Spleen (tissue), 11 donors: ENCODE results near the gene PLXNC1. TPM values are rescaled to one million over a fixed set of nuclear protein-coding genes. Genes with fewer than 3 reads are reported as not detected.

ENCODE experiments used
- DNase-seq: peaks from one replicate; pipeline ENCODE4 v3.0.0-alpha.2; 2020
- H3K27ac ChIP-seq, 8 donors: fragments of 200-600 bp; sonication (generic) in 7 of 8; 1 replicate in 4 of 8; 2 replicates in 4 of 8; pipeline versions ENCODE4 v1.5.0 to v1.8.0; 2016 to 2021; ENCODE audit warnings: inconsistent platforms in 4 of 8, mild to moderate bottlenecking in 4 of 8, moderate library complexity in 1 of 8
- H3K27me3 ChIP-seq, 7 donors: fragments of 200-600 bp; sonication (generic) in 6 of 7; replicated peaks in 1 of 7; 1 replicate in 4 of 7; 2 replicates in 3 of 7; pipeline versions ENCODE4 v1.5.0 to v1.8.0; 2016 to 2021; ENCODE audit warnings: inconsistent platforms in 3 of 7, mild to moderate bottlenecking in 1 of 7
- H3K36me3 ChIP-seq, 6 donors: fragments of 200-600 bp; sonication (generic) in 5 of 6; 1 replicate in 4 of 6; 2 replicates in 2 of 6; pipeline versions ENCODE4 v1.5.0 to v1.8.0; 2016 to 2021; ENCODE audit warnings: inconsistent platforms in 2 of 6
- H3K4me1 ChIP-seq, 6 donors: fragments of 200-600 bp; sonication (generic) in 5 of 6; 1 replicate in 3 of 6; 2 replicates in 3 of 6; pipeline versions ENCODE4 v1.5.0 to v1.8.0; 2016 to 2021; ENCODE audit warnings: inconsistent platforms in 3 of 6
- H3K4me3 ChIP-seq, 8 donors: fragments of 200-600 bp; sonication (generic) in 7 of 8; 1 replicate in 4 of 8; 2 replicates in 4 of 8; pipeline versions ENCODE4 v1.5.0 to v1.8.0; 2016 to 2021; ENCODE audit warnings: inconsistent platforms in 4 of 8, mild to moderate bottlenecking in 4 of 8, moderate library complexity in 2 of 8
- H3K9me3 ChIP-seq, 8 donors: fragments of 200-600 bp; sonication (generic) in 7 of 8; 1 replicate in 4 of 8; 2 replicates in 4 of 8; pipeline versions ENCODE4 v1.5.0 to v1.8.0; 2016 to 2021; ENCODE audit warnings: inconsistent platforms in 4 of 8
- CTCF ChIP-seq, 11 experiments: fragments of 200-600 bp in 7 of 11; fragments of 450-650 bp in 4 of 11; sonication (generic) in 4 of 11; IDR thresholded peaks in 8 of 11; conservative IDR thresholded peaks in 3 of 11; 1 replicate in 7 of 11; 2 replicates in 4 of 11; pipeline versions ENCODE4 v1.4.0 to v1.8.0; 2016 to 2021; ENCODE audit warnings: antibody characterized with exemption in 11 of 11, inconsistent platforms in 4 of 11, mild to moderate bottlenecking in 1 of 11
- POLR2A ChIP-seq, 3 donors: fragments of 450-650 bp; IDR thresholded peaks; one replicate each; pipeline ENCODE4 v1.5.1; 2017; ENCODE audit warnings: antibody characterized with exemption in 3 of 3, mild to moderate bottlenecking in 1 of 3
- POLR2AphosphoS5 ChIP-seq, 3 donors: sonication (generic); formaldehyde crosslinking; IDR thresholded peaks; one replicate each; pipeline ENCODE4 v1.5.1; 2017; ENCODE audit warnings: antibody characterized with exemption in 3 of 3
- WGBS, 5 donors: extraction: QIAGEN DNeasy Blood & Tissue Kit in 3 of 5; methylation state at CpG; one replicate each; pipeline versions ENCODE4 v1.1.5 to v1.1.7; 2013 to 2018; 5-methylcytosine and 5-hydroxymethylcytosine counted together
- intact Hi-C: fragments of 100-400 bp; cut with DNase I; formaldehyde crosslinking; loops from one replicate; pipeline ENCODE4 v1.15.0; 2023; ENCODE audit warnings: low total_unique reads
- polyA plus RNA-seq, 3 donors: library from polyadenylated mRNA; stranded (reverse); fragments of 200-250 nt; gene quantifications; one replicate each; pipeline ENCODE4 v1.2.1, GENCODE V29; 2013
- total RNA-seq, 7 donors: library from RNA; depleted of rRNA in 3 of 7; stranded (reverse); fragments of >200 nt in 3 of 7; fragmentation: NEBNext Ultra II Directional in 4 of 7; extraction: Animal tissue kit (Norgen Biotek cat#: 25700) in 4 of 7; gene quantifications; one replicate each; pipeline versions ENCODE4 v1.1.0 to v1.2.1, GENCODE V29; 2016 to 2021
- donor health status: healthy with polysubstance abuse.
- donor health status: DM: no; HTN: no; CAD: no; lungs with moderate emphysema.
- donor health status: DM: no; HTN: no; CAD: no.
- donor health status: Bipolar disorder and iron deficiency.
- donor health status: healthy.
- donor health status: DM: no; HTN: no; CAD: no.
- donor health status: DM: yes; HTN: yes; CAD: no.

PLXNC1 gene
- total and polyA plus RNA-seq, 10 donors: 6.8 to 138 (median 69.7) TPM

DNA sequence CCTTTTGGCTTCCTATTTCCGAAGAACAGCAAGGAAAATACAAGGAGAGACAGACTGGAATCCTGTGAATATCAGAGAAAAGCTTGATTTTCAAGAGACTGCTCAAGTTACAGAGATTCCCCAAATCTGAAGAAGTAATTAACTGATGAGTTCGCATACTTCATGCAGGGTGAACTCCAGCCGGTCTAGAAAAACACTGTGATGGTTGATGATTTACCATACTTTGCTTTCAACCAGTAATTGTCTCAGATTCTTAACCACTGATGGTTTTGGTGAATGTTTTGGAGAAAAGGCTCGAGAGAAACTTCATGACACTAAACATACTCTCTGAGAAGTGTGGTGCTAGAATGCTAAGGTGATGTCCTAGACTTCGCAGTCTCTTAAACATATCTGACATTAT, 4.4 kb upstream of the PLXNC1 start:
- no peak for DNase-seq
- peaks cover 6 to 34% (median 14%) of the 10 kb centered on the region in 6 donors for H3K4me1 ChIP-seq
- no peak overlapping the region for H3K4me3 ChIP-seq
- no peak overlapping the region for H3K27ac ChIP-seq
- peaks cover 0 to 12% (median 0%) of the 10 kb centered on the region in 7 donors for H3K27me3 ChIP-seq
- intact Hi-C loops: no loop called here
- no peaks in the 10 kb centered on the region for H3K36me3 ChIP-seq
- 85 to 92% (median 89%) methylated on average over 5 of the region's 5 CpGs for WGBS, 5 donors
- H3K9me3 ChIP-seq: no peaks in the 10 kb centered on the region
- TF ChIP-seq POLR2A (IDR thresholded peaks at IDR 0.05) (no peak), CTCF (IDR thresholded peaks at IDR 0.05 in 8 of 11, conservative IDR thresholded peaks at IDR 0.05 in 3 of 11) (no peak), POLR2AphosphoS5 (IDR thresholded peaks at IDR 0.05) (no peak)

- no peak for DNase-seq
- H3K4me3 ChIP-seq: no peak overlapping the region
- no peaks in the 10 kb centered on the region for H3K36me3 ChIP-seq
- peaks cover 6 to 42% (median 18%) of the 10 kb centered on the region in 6 donors for H3K4me1 ChIP-seq
- H3K27ac ChIP-seq: no peak overlapping the region
- TF ChIP-seq CTCF (IDR thresholded peaks at IDR 0.05 in 8 of 11, conservative IDR thresholded peaks at IDR 0.05 in 3 of 11) (no peak), POLR2A (IDR thresholded peaks at IDR 0.05) (no peak), POLR2AphosphoS5 (IDR thresholded peaks at IDR 0.05) (no peak)
- 56 to 73% (median 65%) methylated on average over 3 of the region's 3 CpGs for whole genome bisulfite sequencing, 5 donors
- peaks cover 0 to 21% (median 0%) of the 10 kb centered on the region in 7 donors for H3K27me3 ChIP-seq
- intact Hi-C loops: no loop called here
- H3K9me3 ChIP-seq: no peaks in the 10 kb centered on the region
Measured at GRCh38 chr12:94144781-94145180, 3.6 kb upstream of the PLXNC1 start.

- 35 to 60% (median 50%) methylated on average over 12 of the region's 12 CpGs for WGBS, 5 donors
- intact Hi-C loops: no loop called here
- Histone ChIP-seq H3K4me3 (no peak overlapping the region), H3K27ac (no peak overlapping the region), H3K27me3 (peaks cover 0 to 27% (median 1%) of the 10 kb centered on the region in 7 donors), H3K9me3 (no peaks in the 10 kb centered on the region), H3K36me3 (no peaks in the 10 kb centered on the region), H3K4me1 (peaks cover 6 to 48% (median 21%) of the 10 kb centered on the region in 6 donors)
- no peak for DNase-seq
- TF ChIP-seq POLR2AphosphoS5 (IDR thresholded peaks at IDR 0.05): no peak
- TF ChIP-seq POLR2A (IDR thresholded peaks at IDR 0.05): no peak
- peak in 9 of 11 experiments; percentile 14 to 45 (median 35) for TF ChIP-seq CTCF (IDR thresholded peaks at IDR 0.05 in 8 of 11, conservative IDR thresholded peaks at IDR 0.05 in 3 of 11)
Measured at GRCh38 chr12:94145191-94145983, 3.0 kb upstream of the PLXNC1 start.

DNA sequence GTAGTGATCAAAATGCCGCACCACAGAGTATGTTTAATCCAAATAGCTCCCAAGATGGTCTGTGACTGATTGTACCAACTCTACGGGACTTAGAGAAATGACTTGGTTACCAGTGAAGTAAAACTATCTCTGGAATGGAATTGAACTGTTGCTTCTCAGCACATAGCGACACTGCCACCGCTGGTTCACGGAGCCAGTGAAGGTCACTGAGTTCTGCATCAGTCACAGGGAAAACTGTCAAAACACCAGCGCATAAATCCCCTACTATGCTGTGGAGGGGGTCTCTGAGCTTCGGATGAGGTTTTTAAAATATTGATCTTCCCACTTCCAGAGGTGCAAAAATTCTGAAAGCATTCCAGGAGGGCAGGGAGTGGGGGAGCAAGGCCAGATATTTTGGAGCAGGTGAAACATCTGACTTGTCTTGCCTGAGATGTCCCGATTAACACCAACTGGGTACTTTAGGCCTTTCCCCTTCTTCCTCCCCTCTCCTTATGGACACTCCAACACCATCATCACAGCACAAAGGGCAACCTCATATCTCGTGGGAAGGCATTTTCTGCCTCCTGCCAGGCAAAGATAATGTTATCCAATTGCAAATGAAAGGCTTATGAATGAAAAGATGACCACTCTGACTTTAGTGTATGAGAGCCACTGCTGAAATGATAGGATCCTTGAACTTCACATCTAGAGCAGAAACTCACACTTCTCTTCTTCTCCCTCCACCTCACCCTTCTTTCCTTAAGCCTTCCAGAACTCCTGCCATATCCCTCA, 2.0 kb upstream of the PLXNC1 start:
- Histone ChIP-seq H3K36me3 (no peaks in the 10 kb centered on the region), H3K9me3 (no peaks in the 10 kb centered on the region), H3K4me1 (peaks cover 8 to 58% (median 30%) of the 10 kb centered on the region in 6 donors), H3K4me3 (no peak overlapping the region), H3K27ac (no peak overlapping the region), H3K27me3 (peaks cover 0 to 32% (median 4%) of the 10 kb centered on the region in 7 donors)
- TF ChIP-seq CTCF (IDR thresholded peaks at IDR 0.05 in 8 of 11, conservative IDR thresholded peaks at IDR 0.05 in 3 of 11): no peak
- TF ChIP-seq POLR2A (IDR thresholded peaks at IDR 0.05): no peak
- intact Hi-C loops: no loop called here
- no peak for DNase-seq
- 84 to 89% (median 88%) methylated on average over 9 of the region's 9 CpGs for WGBS, 5 donors
